GM21529 (cell line): Measurements from ENCODE around the gene EYS.

Experiments used
- ATAC-seq: cut with Tn5 transposase; IDR thresholded peaks from one replicate; pipeline ENCODE4 v1.9.1; 2021; ENCODE audit not compliant: unreplicated experiment

EYS gene

DNA sequence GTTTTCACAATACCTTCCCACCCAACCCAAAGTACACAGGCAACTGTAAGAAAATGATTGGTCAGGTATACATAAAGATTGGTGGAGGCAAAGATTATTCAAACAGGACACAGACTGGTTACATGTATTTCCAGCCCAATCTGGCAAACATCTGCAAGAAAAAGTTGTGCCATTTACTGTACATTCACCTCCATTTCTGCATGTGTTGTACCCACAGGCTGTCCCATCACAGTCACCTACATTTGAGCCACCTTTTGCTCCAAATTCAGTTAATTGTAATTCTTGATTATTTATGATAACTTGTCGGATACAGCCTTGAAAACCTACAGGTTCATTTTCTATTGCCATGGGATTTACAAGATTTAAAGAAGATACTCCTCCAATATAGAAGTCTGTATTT, 1985.8 kb downstream of the EYS start:
- ATAC-seq = no peak

GRCh38 chr6:63716169-63716568, 1990.9 kb downstream of the EYS start:
- no peak for ATAC-seq

GRCh38 chr6:63714091-63714490, 1992.9 kb downstream of the EYS start:
- peak; percentile 42 for ATAC-seq

DNA sequence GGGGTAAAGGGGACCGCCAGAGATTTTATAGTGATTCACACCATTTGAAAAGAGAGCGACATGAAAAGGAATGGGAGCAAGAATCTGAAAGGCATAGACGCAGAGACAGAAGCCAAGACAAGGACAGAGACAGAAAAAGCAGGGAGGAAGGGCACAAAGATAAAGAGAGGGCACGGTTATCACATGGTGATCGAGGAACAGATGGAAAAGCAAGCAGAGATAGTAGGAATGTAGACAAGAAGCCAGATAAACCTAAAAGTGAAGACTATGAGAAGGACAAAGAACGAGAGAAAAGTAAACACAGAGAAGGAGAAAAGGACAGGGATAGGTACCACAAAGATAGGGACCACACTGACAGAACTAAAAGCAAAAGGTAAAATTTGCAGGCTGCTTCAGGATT, 1993.7 kb downstream of the EYS start:
- ATAC-seq = no peak

DNA sequence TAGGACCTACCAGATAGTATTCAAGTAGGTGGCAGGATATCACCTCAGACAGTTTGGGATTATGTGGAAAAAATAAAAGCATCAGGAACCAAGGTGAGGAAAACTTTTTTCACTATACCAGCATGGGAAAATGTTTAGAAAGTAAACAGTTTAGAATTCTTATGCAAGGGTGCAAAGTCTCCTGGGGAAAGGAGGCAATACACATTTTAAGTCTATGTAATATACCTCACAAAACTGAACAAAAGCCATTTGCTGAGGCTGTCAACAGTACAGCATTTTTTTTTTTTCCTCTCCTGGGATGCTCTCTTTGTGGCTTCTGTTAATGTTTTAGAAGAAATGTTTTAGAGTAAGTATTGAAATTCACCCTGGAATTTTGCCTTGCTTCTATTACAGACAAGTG, 1997.9 kb downstream of the EYS start:
- ATAC-seq = no peak

DNA sequence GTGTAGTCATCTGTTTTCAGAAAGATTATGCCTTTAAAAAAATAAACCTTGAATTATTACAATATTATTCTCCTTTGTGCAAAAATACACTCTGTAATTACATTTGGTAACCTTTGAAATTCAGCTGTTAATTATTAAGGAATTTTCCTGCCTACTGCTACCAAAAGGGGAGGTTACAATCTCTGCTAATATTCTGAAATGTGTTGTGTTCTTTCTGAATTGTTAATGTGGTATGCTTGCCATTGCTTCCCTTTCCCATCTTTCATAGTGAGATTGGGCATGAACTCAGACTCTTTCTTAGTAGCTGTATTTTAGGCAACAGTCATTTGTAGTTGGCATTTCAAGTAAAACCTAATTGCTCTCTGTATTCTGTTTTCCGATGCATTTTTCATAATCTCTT, 1998.4 kb downstream of the EYS start:
- ATAC-seq = no peak

GRCh38 chr6:63706630-63707029, 2000.4 kb downstream of the EYS start:
- ATAC-seq = no peak

DNA sequence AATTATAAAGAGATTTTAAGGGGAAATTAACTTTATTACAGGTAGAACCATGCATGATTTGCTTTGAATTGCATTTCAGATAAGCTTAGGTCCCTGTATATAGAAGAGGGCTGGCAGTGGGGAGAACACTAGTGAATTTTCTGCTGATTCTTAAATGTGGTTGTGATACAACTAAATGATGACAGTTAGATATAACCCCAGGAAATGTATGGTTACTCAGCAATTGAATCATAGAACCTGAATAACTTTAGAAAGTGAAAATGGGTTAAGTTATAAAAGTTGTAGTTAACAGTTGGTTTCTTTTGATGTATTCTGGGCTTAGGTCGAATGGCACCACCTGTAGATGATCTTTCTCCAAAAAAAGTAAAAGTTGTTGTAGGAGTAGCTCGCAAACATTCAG, 2001.3 kb downstream of the EYS start:
- ATAC-seq = no peak

GRCh38 chr6:63690221-63690620, 2016.8 kb downstream of the EYS start:
- ATAC-seq = no peak

DNA sequence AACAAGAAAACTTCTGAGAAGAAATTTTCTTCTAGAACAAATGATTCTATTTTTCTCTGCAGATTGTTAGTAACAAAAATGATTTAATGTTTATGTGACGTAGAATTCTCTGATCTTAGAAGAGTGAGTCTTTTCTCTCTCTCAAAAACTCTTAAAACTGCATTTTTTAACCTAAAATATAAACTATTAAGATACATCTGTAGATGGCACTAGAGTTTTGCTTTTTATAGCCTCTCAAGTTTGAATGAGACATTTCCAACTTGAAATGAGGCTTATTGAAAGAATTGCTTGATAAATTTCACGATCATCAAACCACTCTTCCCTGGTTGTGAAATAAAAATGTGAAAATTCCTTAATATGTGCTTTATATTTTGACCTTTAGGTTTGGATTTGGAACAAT, 2017.6 kb downstream of the EYS start:
- no peak for ATAC-seq

DNA sequence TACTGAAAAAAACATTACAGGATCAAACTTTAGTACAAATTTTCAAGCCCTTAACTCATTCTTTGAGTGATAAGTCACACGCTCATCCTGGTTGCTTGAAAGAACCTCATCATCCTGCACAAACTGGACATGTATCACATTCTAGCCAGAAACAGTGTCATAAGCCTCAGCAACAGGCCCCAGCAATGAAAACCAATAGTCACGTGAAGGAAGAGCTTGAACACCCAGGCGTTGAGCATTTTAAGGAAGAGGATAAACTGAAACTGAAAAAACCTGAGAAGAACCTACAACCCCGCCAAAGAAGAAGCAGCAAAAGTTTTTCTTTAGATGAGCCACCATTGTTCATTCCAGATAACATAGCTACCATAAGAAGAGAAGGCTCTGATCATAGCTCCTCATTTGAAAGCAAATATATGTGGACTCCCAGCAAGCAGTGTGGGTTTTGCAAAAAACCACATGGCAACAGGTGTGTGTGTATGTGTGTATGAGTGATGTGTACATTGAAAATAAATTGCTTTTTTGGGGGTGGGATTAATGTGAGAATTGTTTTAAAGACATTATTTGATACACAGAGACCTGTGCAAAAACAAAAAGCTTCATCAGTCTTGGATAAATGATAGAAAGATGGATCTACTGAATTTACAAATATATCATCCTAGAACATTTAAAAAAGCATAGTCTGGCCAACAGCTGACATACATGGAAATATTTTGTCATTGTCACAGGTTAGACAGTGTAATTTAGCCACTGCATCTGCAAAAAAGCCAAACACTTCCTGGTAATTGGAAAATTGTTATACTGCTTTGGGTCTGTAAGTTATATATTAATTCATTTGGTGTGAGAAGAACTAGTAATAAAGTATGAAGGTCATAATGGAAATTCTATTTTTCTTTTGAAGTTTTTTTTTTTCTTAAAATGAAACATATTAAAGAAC, 2021.3 kb downstream of the EYS start:
- ATAC-seq = peak; percentile 78

DNA sequence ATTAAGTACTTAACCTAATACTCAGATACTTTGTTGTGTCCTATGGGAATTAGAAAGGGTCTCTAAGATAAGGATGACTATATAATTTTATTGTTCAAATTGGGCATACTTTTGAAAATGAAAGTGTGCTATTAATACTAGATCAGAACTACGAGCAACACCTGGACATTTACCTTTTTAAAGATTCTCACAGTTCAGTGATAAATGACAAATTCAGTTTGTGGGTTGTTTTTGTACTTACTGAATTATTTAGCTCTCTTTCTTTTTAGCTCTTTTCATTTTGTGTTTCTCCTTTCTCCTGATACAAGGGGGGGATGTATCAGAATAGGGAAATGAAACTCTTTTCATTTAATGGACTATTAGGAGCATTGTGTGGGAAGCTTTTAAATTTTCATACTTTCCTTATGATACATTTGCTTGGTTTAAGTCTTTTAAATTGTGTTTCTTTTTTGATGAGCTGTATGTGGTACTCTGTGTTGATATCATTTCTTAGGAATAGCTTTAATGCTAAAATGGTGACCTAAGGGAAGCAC, 2023.9 kb downstream of the EYS start:
- peak; percentile 40 for ATAC-seq

DNA sequence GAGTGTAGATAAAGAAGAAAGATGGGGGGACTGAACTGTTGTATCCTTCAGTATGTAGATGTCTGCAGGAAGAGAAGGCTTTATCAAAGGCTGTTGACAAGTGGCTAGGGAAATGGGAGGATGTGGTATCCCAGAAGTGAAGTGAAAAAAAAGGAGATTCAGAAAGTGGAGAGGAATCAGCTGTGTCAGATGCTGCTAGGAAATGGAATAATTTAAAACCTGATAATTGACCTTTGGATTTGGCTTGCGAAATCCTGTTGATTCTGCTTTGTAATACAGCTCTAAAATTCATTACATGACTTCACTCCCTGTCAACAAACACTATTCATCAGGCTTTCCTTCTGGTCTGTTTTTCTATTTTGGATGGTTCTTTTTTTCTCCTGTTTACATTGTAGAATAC, 2029.7 kb downstream of the EYS start:
- ATAC-seq = no peak

- ATAC-seq = no peak
Measured at GRCh38 chr6:63676412-63677114, 2030.5 kb downstream of the EYS start.

DNA sequence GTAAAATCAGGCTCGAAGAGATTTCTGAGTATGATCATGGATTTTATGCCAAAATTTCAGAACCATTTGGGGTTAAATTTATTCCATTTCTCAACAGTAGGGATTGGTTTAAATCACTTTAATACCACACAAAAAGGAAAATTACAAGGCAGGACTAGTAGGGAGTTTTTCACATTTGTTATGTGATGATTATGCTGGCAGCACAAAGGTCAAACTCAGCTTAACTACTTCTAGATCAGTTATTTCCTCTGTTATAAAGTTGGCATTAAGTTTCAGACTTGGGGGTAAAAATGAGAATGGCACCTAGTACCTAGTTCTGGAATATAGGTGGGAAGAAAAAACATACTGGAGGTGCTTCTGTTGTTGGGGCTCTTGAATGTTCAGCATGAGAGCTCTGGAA, 2031.9 kb downstream of the EYS start:
- ATAC-seq = no peak

DNA sequence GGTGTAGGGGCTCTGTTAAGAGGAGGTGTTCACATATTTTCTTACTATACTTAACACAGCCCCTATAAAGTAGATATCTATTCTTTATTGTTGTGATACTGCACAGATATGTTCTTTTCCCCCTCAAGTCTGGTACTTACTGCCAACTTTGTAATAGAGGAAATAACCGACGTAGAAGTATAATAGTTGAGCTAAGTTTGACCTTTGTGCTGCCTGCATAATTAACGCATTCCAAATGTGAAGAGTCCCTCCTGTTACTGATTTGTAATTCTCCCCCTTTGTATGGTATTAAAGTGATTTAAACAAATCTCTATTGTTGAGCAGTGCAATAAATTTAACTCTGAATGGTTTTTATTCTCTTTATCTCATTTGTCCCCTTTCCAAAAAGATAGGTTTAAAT, 2032.4 kb downstream of the EYS start:
- ATAC-seq = no peak

GRCh38 chr6:63673692-63674091, 2033.3 kb downstream of the EYS start:
- no peak for ATAC-seq

- ATAC-seq = no peak
Measured at GRCh38 chr6:63672582-63673129, 2034.4 kb downstream of the EYS start.

GRCh38 chr6:63671098-63671754, 2035.8 kb downstream of the EYS start:
- no peak for ATAC-seq
